Measurements from ENCODE around the gene UGT1A1.

The UGT1A1 gene

GRCh38 chr2:233817995-233818638 is 58.0 kb downstream of the UGT1A1 start:
- no peak for DNase-seq

GRCh38 chr2:233818639-233819621 is 58.9 kb downstream of the UGT1A1 start:
- peak; percentile 22 for DNase-seq

GRCh38 chr2:233819884-233820773 is 60.1 kb downstream of the UGT1A1 start:
- peak; percentile 20 for DNase-seq

- peak; percentile 21 for DNase-seq
Observed at GRCh38 chr2:233820774-233821105, 60.7 kb downstream of the UGT1A1 start.

GRCh38 chr2:233821196-233821595 is 61.1 kb downstream of the UGT1A1 start:
- peak; percentile 16 for DNase-seq

- peak; percentile 19 for DNase-seq
Observed at GRCh38 chr2:233821709-233822100, 61.6 kb downstream of the UGT1A1 start.

- DNase-seq, result peak; percentile 11
Observed at GRCh38 chr2:233822101-233822771, 62.2 kb downstream of the UGT1A1 start.
